Heart right ventricle (tissue), 16 donors: ENCODE data around the gene ZNF268. TPM values are rescaled to one million over a fixed set of nuclear protein-coding genes. Genes with fewer than 3 reads are reported as not detected.

Experiments used
- ATAC-seq, 8 donors: fragments of 200-7000 bp; cut with Tn5 transposase; one replicate each; pipeline ENCODE4 v1.9.1; 2020; ENCODE audit warnings: mild to moderate bottlenecking in 8 of 8, moderate library complexity in 8 of 8, moderate number of reproducible peaks in 1 of 8
- DNase-seq, 2 donors: peaks; one replicate each; pipeline ENCODE4 v3.0.0-alpha.2; 2020
- H3K27ac ChIP-seq, 10 donors: fragments of 200-600 bp; sonication (generic) in 2 of 10; one replicate each; pipeline versions ENCODE4 v1.5.0 to v1.8.0; 2020 to 2022; ENCODE audit warnings: mild to moderate bottlenecking in 3 of 10
- H3K27me3 ChIP-seq, 7 donors: fragments of 200-600 bp; one replicate each; pipeline ENCODE4 v1.8.0; 2021 to 2022; ENCODE audit warnings: mild to moderate bottlenecking in 2 of 7
- H3K36me3 ChIP-seq, 9 donors: fragments of 200-600 bp; sonication (generic) in 1 of 9; one replicate each; pipeline versions ENCODE4 v1.5.0 to v1.8.0; 2020 to 2022; ENCODE audit warnings: mild to moderate bottlenecking in 2 of 9
- H3K4me1 ChIP-seq, 9 donors: fragments of 200-600 bp; sonication (generic) in 1 of 9; one replicate each; pipeline versions ENCODE4 v1.5.0 to v1.8.0; 2020 to 2022; ENCODE audit warnings: mild to moderate bottlenecking in 4 of 9
- H3K4me3 ChIP-seq, 10 donors: fragments of 200-600 bp; sonication (generic) in 2 of 10; one replicate each; pipeline versions ENCODE4 v1.5.0 to v1.8.0; 2020 to 2022; ENCODE audit warnings: mild to moderate bottlenecking in 7 of 10, moderate library complexity in 2 of 10
- H3K9me3 ChIP-seq, 11 donors: fragments of 200-600 bp in 10 of 11; sonication (generic) in 2 of 11; one replicate each; pipeline versions ENCODE4 v1.5.0 to v1.8.0; 2013 to 2022; ENCODE audit warnings: mild to moderate bottlenecking in 2 of 11, control low read depth in 1 of 11, moderate library complexity in 1 of 11
- WGBS, 2 donors: extraction: QIAGEN DNeasy Blood & Tissue Kit; methylation state at CpG; one replicate each; pipeline ENCODE4 v1.1.7; 2013; ENCODE audit warnings: inconsistent platforms in 1 of 2; 5-methylcytosine and 5-hydroxymethylcytosine counted together
- intact Hi-C, 10 donors: fragments of 100-400 bp; cut with DNase I; formaldehyde crosslinking; loops; one replicate each; pipeline versions ENCODE4 v1.11.1 to v1.14.2; 2022
- polyA plus RNA-seq, 2 donors: library from polyadenylated mRNA; stranded (reverse); fragments of 200-250 nt; gene quantifications; one replicate each; pipeline ENCODE4 v1.2.3, GENCODE V29; 2013
- total RNA-seq, 10 donors: library from RNA; stranded (reverse); fragmentation: NEBNext Ultra II Directional in 3 of 10; extraction: Animal tissue kit (Norgen Biotek cat#: 25700) in 3 of 10; gene quantifications; one replicate each; pipeline versions ENCODE4 v1.2.1 to v1.2.4, GENCODE V29; 2021 to 2023
- TF ChIP-seq, protein P1 (sequence below), 9 donors: fragments of 200-600 bp; sonication (generic) in 2 of 9; IDR thresholded peaks; one replicate each; pipeline versions ENCODE4 v1.5.0 to v1.8.0; 2021 to 2022; ENCODE audit warnings: antibody characterized with exemption in 9 of 9, mild to moderate bottlenecking in 5 of 9, moderate library complexity in 1 of 9
- donor health status: Arrhythmogenic right ventricular cardiomyopathy.
- donor health status: ischemic (EF 13 %, LVEDD 7.1; RV severe dilation, severe dysfunction).
- donor health status: healthy with polysubstance abuse.
- donor health status: DM: no; HTN: yes; CAD: no.
- donor health status: DM: no; HTN: no; CAD: no.
- donor health status: ischemic (EF 25% LVEDD 6.9; RV normal size, moderate dysfunction).
- donor health status: ischemic (EF 25% LVEDD 5.7; RV mildly dilated, moderate dysfunction).
- donor health status: healthy.
- donor health status: DM: yes; HTN: yes; CAD: no.
- donor health status: Ischemic cardiomyopathy.
- donor health status: ischemic (EF 35%, LVEDD 5.7; RV mildly dilated, moderate dysfunction).
- donor health status: nonischemic (EF 11% LVEDD 7.7; RV severe dilation, severe dysfunction).
- donor health status: DM: yes; HTN: yes; CAD: no.
- donor health status: PGD.
- donor health status: ischemic (EF 29% LVEDD 5.4; RV normal size, mild dysfunction).
- donor health status: nonischemic (EF 23%, LVEDD 6.1; RV moderate dilation, normal function).

The ZNF268 gene
- total and polyA plus RNA-seq, 12 donors: 2.2 to 13.5 (median 11.2) TPM

DNA sequence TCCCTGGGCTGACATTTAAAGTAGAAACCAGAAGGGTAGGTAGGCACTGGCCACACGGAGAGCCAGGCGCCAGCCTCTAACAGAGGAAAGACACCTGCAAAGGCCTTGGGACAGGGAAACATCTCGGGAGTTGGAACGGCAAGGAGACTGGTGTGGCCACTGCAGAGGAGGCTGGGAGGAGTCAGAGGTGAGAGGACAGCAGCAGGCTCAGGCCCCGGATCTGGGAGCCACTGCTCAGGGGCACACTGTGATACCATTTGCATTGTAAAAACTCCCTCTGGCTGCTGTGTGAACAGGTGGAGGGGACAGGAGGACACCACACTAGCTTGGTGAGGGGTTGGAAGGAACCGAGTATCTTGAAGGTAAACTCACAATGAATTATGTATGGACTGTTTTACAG, 51.7 kb downstream of the ZNF268 start:
- Histone ChIP-seq H3K27me3 (peaks cover 0 to 13% (median 0%) of the 10 kb centered on the region in 7 donors), H3K4me3 (no peak overlapping the region), H3K36me3 (no peaks in the 10 kb centered on the region), H3K9me3 (peaks cover 0 to 95% (median 0%) of the 10 kb centered on the region in 11 donors), H3K27ac (no peak overlapping the region), H3K4me1 (no peaks in the 10 kb centered on the region)
- DNase-seq (no peak), ATAC-seq (no peak)
- TF ChIP-seq, protein P1, sequence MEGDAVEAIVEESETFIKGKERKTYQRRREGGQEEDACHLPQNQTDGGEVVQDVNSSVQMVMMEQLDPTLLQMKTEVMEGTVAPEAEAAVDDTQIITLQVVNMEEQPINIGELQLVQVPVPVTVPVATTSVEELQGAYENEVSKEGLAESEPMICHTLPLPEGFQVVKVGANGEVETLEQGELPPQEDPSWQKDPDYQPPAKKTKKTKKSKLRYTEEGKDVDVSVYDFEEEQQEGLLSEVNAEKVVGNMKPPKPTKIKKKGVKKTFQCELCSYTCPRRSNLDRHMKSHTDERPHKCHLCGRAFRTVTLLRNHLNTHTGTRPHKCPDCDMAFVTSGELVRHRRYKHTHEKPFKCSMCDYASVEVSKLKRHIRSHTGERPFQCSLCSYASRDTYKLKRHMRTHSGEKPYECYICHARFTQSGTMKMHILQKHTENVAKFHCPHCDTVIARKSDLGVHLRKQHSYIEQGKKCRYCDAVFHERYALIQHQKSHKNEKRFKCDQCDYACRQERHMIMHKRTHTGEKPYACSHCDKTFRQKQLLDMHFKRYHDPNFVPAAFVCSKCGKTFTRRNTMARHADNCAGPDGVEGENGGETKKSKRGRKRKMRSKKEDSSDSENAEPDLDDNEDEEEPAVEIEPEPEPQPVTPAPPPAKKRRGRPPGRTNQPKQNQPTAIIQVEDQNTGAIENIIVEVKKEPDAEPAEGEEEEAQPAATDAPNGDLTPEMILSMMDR (IDR thresholded peaks at IDR 0.05): no peak
- 82% methylated on average over 6 of the region's 6 CpGs for WGBS, 2 donors
- intact Hi-C loops: no loop called here

- H3K27ac ChIP-seq: no peak overlapping the region
- TF ChIP-seq, protein P1 (IDR thresholded peaks at IDR 0.05): no peak
- DNase-seq (no peak), ATAC-seq (no peak)
- H3K27me3 ChIP-seq: peaks cover 0 to 13% (median 0%) of the 10 kb centered on the region in 7 donors
- intact Hi-C loops: no loop called here
- no peaks in the 10 kb centered on the region for H3K36me3 ChIP-seq
- H3K4me3 ChIP-seq: no peak overlapping the region
- H3K9me3 ChIP-seq: peaks cover 0 to 95% (median 0%) of the 10 kb centered on the region in 11 donors
- no peaks in the 10 kb centered on the region for H3K4me1 ChIP-seq
- WGBS, 2 donors: 85% methylated on average over 18 of the region's 18 CpGs
Measured at GRCh38 chr12:133233993-133234564, 52.8 kb downstream of the ZNF268 start.

DNA sequence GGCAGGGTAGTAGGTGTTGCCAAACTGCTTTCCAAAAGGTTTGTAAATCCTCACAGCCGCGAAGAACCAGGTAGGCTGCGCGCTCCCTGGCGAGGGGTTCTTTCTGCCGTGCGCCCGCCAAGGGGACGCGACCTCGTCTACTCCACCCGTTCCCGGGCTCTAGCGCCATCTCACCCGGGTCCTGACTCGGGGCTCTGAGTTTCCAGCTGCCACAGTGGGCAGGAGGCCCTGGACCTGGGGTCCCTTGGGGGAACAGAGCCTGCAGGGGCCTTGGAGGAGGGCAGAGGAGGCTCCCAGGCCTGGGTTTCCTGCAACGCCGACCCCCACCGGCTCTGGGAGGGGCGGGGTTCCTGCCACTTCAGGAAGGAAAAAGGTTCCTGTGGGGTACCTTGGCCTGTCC, 53.7 kb downstream of the ZNF268 start:
- no peak overlapping the region for H3K4me3 ChIP-seq
- peaks cover 0 to 96% (median 0%) of the 10 kb centered on the region in 11 donors for H3K9me3 ChIP-seq
- peaks cover 0 to 13% (median 0%) of the 10 kb centered on the region in 7 donors for H3K27me3 ChIP-seq
- ATAC-seq: no peak
- TF ChIP-seq, protein P1 (IDR thresholded peaks at IDR 0.05): no peak
- no peak for DNase-seq
- no peaks in the 10 kb centered on the region for H3K36me3 ChIP-seq
- intact Hi-C loops: no loop called here
- WGBS, 2 donors: 50 to 52% methylated on average over 20 of the region's 20 CpGs
- H3K4me1 ChIP-seq: no peaks in the 10 kb centered on the region
- no peak overlapping the region for H3K27ac ChIP-seq

DNA sequence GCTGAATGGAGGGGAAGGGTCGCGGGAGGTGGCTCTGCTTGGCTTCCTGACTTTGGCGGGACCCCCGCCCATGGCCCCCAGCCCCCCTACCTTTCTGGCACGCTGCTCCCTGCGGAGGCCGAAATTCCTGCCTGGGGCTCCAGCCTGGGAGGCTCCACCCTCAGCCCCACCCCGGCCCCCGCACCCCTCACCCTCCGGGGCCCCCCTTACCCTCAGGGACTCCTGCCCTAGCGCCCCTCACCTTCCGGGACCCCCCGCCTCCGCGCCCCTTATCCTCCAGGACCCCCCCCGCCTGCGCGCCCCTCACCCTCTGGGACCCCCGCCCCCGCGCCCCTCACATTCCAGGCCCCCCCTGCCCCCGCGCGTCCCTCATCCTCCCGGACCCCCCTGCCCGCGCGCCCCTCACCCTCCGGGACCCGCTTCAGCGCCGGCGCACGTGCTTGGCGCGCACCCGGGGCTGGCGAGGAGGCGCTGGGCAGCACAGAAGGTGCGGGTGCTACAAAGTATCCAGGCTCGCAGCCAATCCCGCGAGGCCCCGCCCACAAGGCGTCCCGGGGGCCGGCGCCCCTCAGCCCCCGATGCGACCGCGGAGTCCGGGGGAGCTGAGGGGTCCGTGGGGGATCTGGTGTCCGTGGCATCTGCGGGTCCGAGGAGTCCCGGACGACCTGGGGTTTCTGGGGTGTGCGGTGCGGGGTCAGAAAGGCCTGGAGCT, 54.3 kb downstream of the ZNF268 start, which contains the start of gene ANHX:
TSS of gene ANHX (minus strand) at position 477 of the 712 bp plus-strand sequence. CDS start 1,521 bp downstream, outside the sequence.
- Histone ChIP-seq H3K4me3 (no peak within 1 kb of the TSS), H3K4me1 (no peaks in the 10 kb centered on the region), H3K27me3 (peaks cover 0 to 13% (median 0%) of the 10 kb centered on the region in 7 donors), H3K9me3 (peaks cover 0 to 93% (median 0%) of the 10 kb centered on the region in 11 donors), H3K36me3 (no peaks in the 10 kb centered on the region), H3K27ac (no peak within 1 kb of the TSS)
- TF ChIP-seq, protein P1 (IDR thresholded peaks at IDR 0.05): no peak
- ATAC-seq: no peak
- no peak for DNase-seq
- WGBS, 2 donors: 37% methylated on average over 49 to 61 of the region's 61 CpGs
- intact Hi-C loops: no loop called here
